ENCODE results near the gene PTCSC3. TPM values are rescaled to one million over a fixed set of nuclear protein-coding genes. Genes with fewer than 3 reads are reported as not detected.

The PTCSC3 gene
- total and polyA plus RNA-seq, 10 donors: not detected

DNA sequence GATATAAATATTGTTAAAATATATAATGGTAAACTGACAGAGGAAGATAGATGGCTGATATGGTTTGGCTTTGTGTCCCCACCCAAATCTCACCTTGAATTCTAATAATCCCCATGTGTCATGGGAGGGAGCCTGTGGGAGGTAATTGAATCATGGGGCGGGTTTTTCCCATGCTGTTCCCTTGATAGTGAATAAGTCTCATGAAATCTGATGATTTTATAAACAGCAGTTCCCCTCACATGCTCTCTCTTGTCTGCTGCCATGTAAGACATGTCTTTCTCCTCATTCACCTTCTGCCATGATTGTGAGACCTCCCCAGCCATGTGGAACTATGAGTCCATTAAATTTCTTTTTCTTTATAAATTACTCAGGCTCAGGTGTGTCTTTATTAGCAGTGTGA lies 46.3 kb downstream of the PTCSC3 start:
- Histone ChIP-seq H3K9me3 (peaks cover 0 to 4% (median 0%) of the 10 kb centered on the region in 8 donors), H3K4me1 (no peaks in the 10 kb centered on the region), H3K36me3 (no peaks in the 10 kb centered on the region), H3K27ac (no peak overlapping the region), H3K4me3 (no peak overlapping the region), H3K27me3 (replicated peaks in 1 of 7) (no peaks in the 10 kb centered on the region)
- intact Hi-C loops (cut with DNase I; ENCODE audit: low total_unique reads): no loop called here
- 70 to 87% (median 74%) methylated on average over 1 of the region's 1 CpG for WGBS, 5 donors
- TF ChIP-seq POLR2A (IDR thresholded peaks at IDR 0.05): no peak
- TF ChIP-seq POLR2AphosphoS5 (IDR thresholded peaks at IDR 0.05): no peak
- TF ChIP-seq, protein P1, sequence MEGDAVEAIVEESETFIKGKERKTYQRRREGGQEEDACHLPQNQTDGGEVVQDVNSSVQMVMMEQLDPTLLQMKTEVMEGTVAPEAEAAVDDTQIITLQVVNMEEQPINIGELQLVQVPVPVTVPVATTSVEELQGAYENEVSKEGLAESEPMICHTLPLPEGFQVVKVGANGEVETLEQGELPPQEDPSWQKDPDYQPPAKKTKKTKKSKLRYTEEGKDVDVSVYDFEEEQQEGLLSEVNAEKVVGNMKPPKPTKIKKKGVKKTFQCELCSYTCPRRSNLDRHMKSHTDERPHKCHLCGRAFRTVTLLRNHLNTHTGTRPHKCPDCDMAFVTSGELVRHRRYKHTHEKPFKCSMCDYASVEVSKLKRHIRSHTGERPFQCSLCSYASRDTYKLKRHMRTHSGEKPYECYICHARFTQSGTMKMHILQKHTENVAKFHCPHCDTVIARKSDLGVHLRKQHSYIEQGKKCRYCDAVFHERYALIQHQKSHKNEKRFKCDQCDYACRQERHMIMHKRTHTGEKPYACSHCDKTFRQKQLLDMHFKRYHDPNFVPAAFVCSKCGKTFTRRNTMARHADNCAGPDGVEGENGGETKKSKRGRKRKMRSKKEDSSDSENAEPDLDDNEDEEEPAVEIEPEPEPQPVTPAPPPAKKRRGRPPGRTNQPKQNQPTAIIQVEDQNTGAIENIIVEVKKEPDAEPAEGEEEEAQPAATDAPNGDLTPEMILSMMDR (IDR thresholded peaks at IDR 0.05 in 8 of 11, conservative IDR thresholded peaks at IDR 0.05 in 3 of 11): no peak
- DNase-seq: no peak

DNA sequence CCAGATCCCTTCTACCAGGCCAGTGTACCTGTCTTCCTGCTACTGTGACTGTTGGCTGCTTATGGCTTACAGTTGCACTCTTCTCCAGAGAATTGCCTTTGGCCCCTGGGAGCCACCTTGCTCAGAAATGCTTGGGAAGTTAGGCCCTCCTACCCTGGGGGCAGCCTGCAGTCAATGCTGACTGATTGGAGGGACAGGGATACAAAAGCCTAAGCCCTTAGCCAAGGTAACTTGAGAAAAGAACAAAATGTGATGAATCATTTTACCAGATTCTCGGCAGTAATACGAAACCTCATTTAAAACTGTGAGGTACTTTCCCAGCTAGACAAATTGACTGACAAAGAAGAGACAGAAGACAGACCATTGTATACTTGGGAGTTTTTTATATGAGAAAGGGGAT lies 47.3 kb downstream of the PTCSC3 start:
- H3K4me3 ChIP-seq: no peak overlapping the region
- no peak for DNase-seq
- intact Hi-C loops (cut with DNase I; ENCODE audit: low total_unique reads): no loop called here
- no peaks in the 10 kb centered on the region for H3K4me1 ChIP-seq
- no peak overlapping the region for H3K27ac ChIP-seq
- TF ChIP-seq POLR2A (IDR thresholded peaks at IDR 0.05) (no peak), POLR2AphosphoS5 (IDR thresholded peaks at IDR 0.05) (no peak)
- TF ChIP-seq, protein P1 (IDR thresholded peaks at IDR 0.05 in 8 of 11, conservative IDR thresholded peaks at IDR 0.05 in 3 of 11): no peak
- 67 to 80% (median 71%) methylated on average over 2 of the region's 2 CpGs for WGBS, 5 donors
- no peaks in the 10 kb centered on the region for H3K36me3 ChIP-seq
- H3K9me3 ChIP-seq: peaks cover 0 to 7% (median 0%) of the 10 kb centered on the region in 8 donors
- H3K27me3 ChIP-seq (replicated peaks in 1 of 7): no peaks in the 10 kb centered on the region

GRCh38 chr14:36113341-36113740 lies 63.2 kb downstream of the PTCSC3 start:
- Histone ChIP-seq H3K27ac (no peak overlapping the region), H3K4me1 (no peaks in the 10 kb centered on the region), H3K36me3 (no peaks in the 10 kb centered on the region), H3K4me3 (no peak overlapping the region), H3K27me3 (replicated peaks in 1 of 7) (peaks cover 0 to 4% (median 0%) of the 10 kb centered on the region in 7 donors), H3K9me3 (no peaks in the 10 kb centered on the region)
- no peak for TF ChIP-seq POLR2AphosphoS5 (IDR thresholded peaks at IDR 0.05)
- TF ChIP-seq, protein P1 (IDR thresholded peaks at IDR 0.05 in 8 of 11, conservative IDR thresholded peaks at IDR 0.05 in 3 of 11): no peak
- WGBS, 5 donors: 48 to 60% (median 57%) methylated on average over 4 of the region's 4 CpGs
- intact Hi-C loops (cut with DNase I; ENCODE audit: low total_unique reads): no loop called here
- no peak for DNase-seq

GRCh38 chr14:36111822-36112583 lies 64.5 kb downstream of the PTCSC3 start:
- WGBS, 5 donors: 68 to 79% (median 69%) methylated on average over 3 of the region's 3 CpGs
- DNase-seq: no peak
- TF ChIP-seq POLR2A (IDR thresholded peaks at IDR 0.05) (no peak), POLR2AphosphoS5 (IDR thresholded peaks at IDR 0.05) (no peak)
- TF ChIP-seq, protein P1 (IDR thresholded peaks at IDR 0.05 in 8 of 11, conservative IDR thresholded peaks at IDR 0.05 in 3 of 11): no peak
- Histone ChIP-seq H3K27ac (no peak overlapping the region), H3K36me3 (no peaks in the 10 kb centered on the region), H3K9me3 (no peaks in the 10 kb centered on the region), H3K27me3 (replicated peaks in 1 of 7) (peaks cover 0 to 4% (median 0%) of the 10 kb centered on the region in 7 donors), H3K4me1 (no peaks in the 10 kb centered on the region), H3K4me3 (no peak overlapping the region)
- intact Hi-C loops (cut with DNase I; ENCODE audit: low total_unique reads): no loop called here
